Measurements from ENCODE around the gene TMEM161B.
"Not testable (repeated sequence)": the region's sequence is repeated elsewhere in the genome, so short reads cannot be mapped to it uniquely, and the experiment has no call there.

TMEM161B gene

DNA sequence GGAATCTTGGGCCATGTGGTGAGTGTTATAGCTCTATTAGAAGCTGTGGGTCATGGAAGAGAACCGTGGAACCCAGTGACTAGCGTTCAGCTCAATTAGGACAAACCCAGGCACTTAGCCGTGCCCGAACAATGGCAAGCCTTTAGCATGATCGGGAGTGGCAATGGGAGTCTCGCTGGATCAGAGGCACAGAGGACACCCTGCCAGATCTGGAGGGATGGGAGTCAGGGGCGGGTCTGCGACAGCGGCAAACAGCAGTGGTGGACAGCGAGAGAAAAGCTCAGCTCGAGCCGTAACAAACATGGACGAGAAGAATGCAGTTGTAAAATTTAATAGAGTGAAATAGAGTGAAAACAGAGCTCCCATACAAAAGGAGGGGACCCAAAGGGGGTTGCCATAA lies 91.2 kb downstream of the TMEM161B start:
- not testable (repeated sequence) for DNase-seq

DNA sequence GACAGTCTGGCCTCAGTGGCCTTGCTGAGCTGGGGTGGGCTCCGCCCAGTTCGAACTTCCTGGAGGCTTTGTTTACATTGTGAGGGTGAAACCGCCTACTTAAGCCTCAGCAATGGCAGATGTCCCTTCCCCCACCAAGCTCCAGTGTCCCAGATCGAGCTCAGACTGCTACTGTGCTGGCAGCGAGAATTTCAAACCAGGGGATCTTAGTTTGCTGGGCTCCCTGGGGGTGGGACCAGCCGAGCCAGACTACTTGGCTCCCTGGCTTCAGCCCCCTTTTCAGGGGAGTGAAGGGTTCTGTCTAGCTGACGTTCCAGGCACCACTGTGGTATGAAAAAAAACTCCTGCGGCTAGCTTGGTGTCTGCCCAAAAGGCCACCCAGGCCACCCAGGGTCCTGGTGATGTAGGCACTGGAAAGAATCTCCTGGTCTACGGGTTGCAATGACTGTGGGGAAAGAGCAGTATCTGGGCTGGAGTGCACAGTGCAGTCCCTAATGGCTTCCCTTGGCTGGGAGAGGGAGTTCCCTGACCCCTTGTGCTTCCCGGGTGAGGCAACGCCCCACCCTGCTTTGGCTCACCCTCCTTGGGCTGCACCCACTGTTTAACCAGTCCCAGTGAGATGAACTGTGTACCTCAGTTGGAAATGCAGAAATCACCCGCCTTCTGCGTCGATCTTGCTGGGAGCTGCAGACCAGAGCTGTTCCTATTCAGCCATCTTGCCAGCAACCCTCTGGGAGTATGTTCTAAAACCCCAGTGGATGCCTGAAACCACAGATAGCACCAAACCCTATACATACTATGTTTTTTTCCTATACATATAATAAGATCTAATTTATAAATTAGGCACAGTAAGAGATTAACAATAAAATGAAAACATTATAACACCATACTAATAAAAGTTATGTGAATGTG lies 95.5 kb downstream of the TMEM161B start:
- no peak for DNase-seq

DNA sequence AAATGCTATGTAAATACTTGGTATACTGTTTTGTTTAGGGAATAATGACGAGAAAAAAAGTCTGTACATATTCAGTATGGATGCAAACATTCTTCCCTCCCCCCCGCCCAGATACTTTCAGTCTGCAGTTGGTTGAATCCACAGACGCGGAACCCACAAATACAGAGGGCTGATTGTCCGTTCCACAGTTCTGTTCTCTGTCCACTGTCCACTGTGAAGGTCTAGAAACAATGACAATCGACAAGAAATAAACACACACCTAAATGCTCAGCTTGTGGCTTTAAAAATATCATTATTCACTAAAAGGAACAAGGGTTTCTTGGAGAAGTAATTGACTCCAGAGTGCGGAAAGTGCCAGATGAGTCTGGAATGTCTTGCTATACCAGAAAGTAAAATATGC lies 109.1 kb downstream of the TMEM161B start:
- DNase-seq: no peak

DNA sequence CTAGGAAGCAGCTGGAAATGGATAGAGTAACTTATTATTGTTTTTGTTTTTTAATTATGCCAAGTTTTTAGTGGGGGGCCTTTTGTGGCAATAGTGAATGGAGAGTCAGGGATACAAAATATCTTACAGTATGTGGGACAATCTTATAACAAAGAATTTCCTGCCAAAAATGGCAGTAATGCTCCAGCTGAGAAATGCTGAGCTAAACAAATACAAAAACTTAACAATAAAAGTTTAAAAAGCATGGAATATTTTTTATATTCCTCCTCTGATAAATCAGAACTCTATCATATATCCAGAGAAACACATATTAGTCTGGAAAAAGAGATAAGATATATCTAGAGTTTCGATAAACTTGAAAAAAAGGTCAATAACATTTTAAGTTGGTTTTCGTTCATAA lies 110.6 kb downstream of the TMEM161B start:
- no peak for DNase-seq

DNA sequence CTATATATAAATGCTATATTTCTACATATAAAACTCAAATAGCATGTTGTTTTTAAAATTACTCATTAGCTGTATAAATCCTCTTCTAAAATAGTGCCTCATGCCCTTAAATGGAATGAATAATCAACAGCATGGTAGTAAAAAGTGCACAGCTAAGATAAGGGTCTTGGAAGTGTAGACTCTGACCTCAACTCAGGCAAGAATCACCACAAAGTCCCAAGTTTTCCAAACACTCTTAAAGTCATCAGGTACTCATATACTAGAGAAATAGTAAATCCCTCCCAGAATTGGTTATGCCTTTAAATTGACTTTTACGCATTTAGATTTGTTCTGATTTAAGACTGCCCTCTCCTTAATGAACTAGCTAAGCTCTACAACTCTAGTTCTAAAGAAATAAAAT lies 113.8 kb downstream of the TMEM161B start:
- no peak for DNase-seq

DNA sequence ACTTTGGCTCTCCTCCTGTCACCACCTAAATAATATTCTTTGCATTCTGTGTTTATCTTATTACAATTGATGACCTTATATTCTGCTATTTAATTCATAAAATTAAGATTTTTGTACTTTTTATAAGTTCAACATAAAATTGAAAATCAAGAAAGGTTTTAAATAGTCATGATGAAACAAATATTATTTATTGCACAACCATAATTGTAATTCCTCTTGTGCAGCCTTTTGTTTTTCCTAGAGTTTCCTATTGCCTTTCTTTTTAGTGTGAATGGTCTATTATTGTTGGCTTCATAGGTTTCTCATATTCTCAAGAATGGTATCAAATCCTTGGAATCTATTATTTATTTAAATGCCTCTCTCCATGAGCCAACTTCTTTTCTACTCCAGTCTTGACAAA lies 117.9 kb downstream of the TMEM161B start:
- no peak for DNase-seq

DNA sequence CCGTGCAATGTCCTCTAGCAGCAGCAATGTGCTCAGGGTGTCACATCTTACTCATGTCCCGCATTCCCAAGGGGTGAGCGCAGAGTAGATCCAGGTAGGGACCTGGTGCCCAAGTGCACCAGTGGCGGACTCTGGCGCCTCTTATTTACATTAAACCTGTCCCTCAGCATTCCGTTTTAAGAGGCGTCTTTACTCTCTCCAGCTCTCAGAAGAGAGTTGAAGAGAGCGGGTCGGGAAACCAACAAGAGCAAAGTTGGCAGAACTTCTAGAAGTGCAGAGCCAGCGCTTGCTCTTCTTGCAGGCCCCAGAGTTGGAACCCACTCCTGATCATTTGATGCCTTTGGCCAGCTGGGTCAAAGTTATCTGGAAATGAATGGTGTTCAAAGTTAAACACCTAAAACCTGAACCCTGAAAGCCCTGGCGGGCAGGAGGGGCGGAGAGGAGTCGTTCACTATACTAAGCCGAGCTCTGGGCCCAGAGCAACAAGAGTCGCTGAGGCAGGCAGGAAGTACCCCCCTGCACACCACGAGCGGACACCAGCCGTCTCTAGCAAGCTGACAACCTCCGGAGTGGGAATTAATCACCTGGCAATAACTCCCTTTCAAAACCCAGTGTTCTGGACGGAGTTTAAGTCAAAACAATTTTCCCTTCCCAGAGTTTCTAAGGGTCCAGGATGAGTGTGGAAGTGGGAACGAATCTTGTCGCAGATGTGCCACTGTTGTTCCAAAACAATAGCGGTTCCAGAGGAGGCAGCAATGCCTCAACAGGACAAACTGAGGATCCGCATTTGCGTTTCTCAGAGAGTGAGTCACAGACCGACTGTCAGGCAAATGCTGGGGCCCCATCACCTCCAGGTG lies 122.8 kb downstream of the TMEM161B start:
- no peak for DNase-seq

DNA sequence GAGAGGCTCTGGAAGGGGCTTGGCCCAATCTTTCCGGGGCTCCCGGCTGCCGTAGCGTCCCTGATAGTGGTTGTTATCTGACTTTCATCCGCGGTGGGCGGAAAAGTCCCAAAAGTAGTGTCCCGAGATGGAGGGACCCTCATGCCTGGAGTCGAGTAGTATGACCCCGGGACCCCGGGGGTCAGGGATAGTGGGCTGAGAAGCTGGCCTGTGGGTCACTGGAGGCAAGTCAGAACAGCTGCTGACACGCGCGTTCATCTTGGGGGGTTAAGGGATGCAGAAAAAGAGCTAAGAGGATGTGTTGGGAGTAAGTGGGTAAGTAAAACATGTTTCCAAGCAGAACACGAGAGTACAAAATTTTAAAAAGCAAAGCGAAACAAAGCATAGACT lies 123.4 kb downstream of the TMEM161B start:
- no peak for DNase-seq
